Calu3 (cell line): ENCODE measurements around the gene FOXL2. TPM values are rescaled to one million over a fixed set of nuclear protein-coding genes. Genes with fewer than 3 reads are reported as not detected.

Experiments
- BruUV-seq: library from RNA; stranded (reverse); fragments of 400-500 nt; replicated peaks from 2 replicates; lab custom pipeline; 2021; lab: Mats Ljungman, UMichigan
- CTCF ChIA-PET: fragments of 300-600 bp; sonication (Branson Sonifier 250); formaldehyde crosslinking; loops from one replicate; lab custom pipeline; 2022; ENCODE audit warnings: antibody characterized with exemption; lab: Charles Lee
- DNase-seq: peaks from one replicate; pipeline ENCODE4 v3.0.0; 2022
- H3K27ac Mint-ChIP-seq: one replicate; pipeline ENCODE4 v1.8.0; 2022; ENCODE audit warnings: mixed read lengths; ENCODE audit not compliant: unreplicated experiment
- H3K27me3 Mint-ChIP-seq: one replicate; pipeline ENCODE4 v1.8.0; 2022; ENCODE audit warnings: mixed read lengths; ENCODE audit not compliant: unreplicated experiment
- H3K36me3 Mint-ChIP-seq: one replicate; pipeline ENCODE4 v1.8.0; 2022; ENCODE audit warnings: mild to moderate bottlenecking, moderate library complexity, mixed read lengths; ENCODE audit not compliant: insufficient read depth, unreplicated experiment
- H3K4me1 Mint-ChIP-seq: one replicate; pipeline ENCODE4 v1.8.0; 2022; ENCODE audit warnings: mild to moderate bottlenecking, low read depth, mixed read lengths; ENCODE audit not compliant: unreplicated experiment
- H3K4me3 Mint-ChIP-seq: one replicate; pipeline ENCODE4 v1.8.0; 2022; ENCODE audit warnings: mild to moderate bottlenecking, low read depth, moderate library complexity, mixed read lengths; ENCODE audit not compliant: unreplicated experiment
- H3K9me3 Mint-ChIP-seq: one replicate; pipeline ENCODE4 v1.8.0; 2022; ENCODE audit warnings: low read depth, mixed read lengths; ENCODE audit not compliant: unreplicated experiment
- intact Hi-C: fragments of 100-400 bp; cut with micrococcal nuclease; formaldehyde crosslinking; loops from one replicate; pipeline ENCODE4 v1.10.0; 2022; ENCODE audit not compliant: unreplicated experiment
- total RNA-seq: library from RNA; stranded (reverse); gene quantifications from 2 replicates; pipeline ENCODE4 v1.2.3, GENCODE V29; 2022
- TF ChIP-seq, protein P1 (sequence below): fragments of 200-600 bp; IDR thresholded peaks from one replicate; pipeline ENCODE4 v1.8.0; 2022; ENCODE audit warnings: antibody characterized with exemption; ENCODE audit not compliant: unreplicated experiment

The FOXL2 gene
- total RNA-seq, 1 experiment from 2014 or later = 0.42 TPM

DNA sequence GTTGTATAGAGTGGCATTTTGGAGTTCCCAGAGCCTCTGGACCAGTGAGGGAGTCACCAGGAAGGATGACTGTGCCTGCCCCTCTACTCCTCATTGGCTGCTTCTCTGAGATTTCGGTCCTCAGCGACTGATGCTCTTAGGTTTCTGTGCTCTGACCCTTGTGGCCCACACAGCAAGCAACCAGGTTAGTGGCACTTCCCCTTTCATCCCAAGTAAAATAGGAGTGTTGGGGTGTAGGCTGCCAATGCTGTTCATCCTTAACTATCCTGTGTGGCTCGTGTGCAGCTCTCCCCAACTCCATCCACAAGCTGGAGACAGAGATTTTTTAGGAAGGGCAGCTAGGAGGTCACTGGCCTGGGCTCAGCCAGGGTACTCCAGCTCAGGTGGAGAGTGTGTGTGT, 37.9 kb upstream of the FOXL2 start:
- BruUV-seq = no TSS peak
- TF ChIP-seq, protein P1, sequence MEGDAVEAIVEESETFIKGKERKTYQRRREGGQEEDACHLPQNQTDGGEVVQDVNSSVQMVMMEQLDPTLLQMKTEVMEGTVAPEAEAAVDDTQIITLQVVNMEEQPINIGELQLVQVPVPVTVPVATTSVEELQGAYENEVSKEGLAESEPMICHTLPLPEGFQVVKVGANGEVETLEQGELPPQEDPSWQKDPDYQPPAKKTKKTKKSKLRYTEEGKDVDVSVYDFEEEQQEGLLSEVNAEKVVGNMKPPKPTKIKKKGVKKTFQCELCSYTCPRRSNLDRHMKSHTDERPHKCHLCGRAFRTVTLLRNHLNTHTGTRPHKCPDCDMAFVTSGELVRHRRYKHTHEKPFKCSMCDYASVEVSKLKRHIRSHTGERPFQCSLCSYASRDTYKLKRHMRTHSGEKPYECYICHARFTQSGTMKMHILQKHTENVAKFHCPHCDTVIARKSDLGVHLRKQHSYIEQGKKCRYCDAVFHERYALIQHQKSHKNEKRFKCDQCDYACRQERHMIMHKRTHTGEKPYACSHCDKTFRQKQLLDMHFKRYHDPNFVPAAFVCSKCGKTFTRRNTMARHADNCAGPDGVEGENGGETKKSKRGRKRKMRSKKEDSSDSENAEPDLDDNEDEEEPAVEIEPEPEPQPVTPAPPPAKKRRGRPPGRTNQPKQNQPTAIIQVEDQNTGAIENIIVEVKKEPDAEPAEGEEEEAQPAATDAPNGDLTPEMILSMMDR = no peak
- no peak for DNase-seq
- Mint-ChIP-seq H3K27me3 (peaks cover 24% of the 10 kb centered on the region), H3K4me3 (no peak overlapping the region), H3K9me3 (no peaks in the 10 kb centered on the region), H3K36me3 (no peaks in the 10 kb centered on the region), H3K27ac (no peak overlapping the region), H3K4me1 (no peaks in the 10 kb centered on the region)
- intact Hi-C loops = no loop called here
- CTCF ChIA-PET = no interaction called here

DNA sequence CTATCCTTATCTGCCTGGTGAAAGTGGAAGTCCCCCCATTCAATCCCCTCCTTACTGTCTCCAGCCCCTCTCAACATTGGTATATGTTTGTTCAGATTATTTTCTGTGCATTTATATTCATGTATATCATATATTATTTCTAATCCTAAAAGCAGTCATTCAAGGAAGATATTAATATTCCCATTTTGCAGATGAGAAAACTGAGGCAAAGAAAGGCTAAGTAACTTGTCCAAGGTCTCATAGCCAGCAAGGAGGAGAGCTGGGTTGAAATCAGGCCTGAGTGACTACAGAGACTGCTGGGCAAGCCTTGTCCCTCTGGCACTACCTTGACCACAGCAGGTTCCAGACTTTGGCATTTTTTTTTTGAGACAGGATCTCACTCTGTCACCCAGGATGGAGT, 29.1 kb upstream of the FOXL2 start:
- no peak for DNase-seq
- no peaks in the 10 kb centered on the region for H3K27me3 Mint-ChIP-seq
- no peak overlapping the region for H3K4me3 Mint-ChIP-seq
- H3K36me3 Mint-ChIP-seq = no peaks in the 10 kb centered on the region
- H3K27ac Mint-ChIP-seq = no peak overlapping the region
- CTCF ChIA-PET = interaction anchor here (0.6 kb wide), 1 partner anchor 17 kb away, joined by 3 read pairs; no protein-coding TSS in a partner anchor
- H3K4me1 Mint-ChIP-seq = peaks cover 14% of the 10 kb centered on the region
- BruUV-seq = no TSS peak
- no peaks in the 10 kb centered on the region for H3K9me3 Mint-ChIP-seq
- intact Hi-C loops = no loop called here
- TF ChIP-seq, protein P1 = no peak

DNA sequence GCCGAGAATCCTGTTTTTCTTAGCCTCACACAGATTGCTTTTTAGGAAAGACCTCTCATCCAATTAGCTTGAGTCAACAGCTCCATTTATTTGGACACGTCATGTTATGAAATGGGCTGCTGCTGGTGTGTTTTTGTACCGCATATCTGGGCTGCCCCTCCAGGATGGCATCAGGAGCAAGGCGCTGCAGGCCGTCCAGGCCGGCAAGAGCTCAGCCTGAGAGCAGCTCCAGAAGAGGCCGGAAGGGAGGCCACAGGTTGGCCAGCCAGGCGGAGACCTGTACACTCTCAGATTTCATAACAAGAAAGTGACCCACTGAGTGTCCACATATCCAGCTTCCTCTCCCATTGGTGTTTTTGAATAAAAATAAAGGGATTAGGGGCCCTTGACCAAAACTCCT, 28.4 kb upstream of the FOXL2 start:
- BruUV-seq = no TSS peak
- CTCF ChIA-PET = interaction anchor here (0.6 kb wide), 1 partner anchor 16 kb away, joined by 3 read pairs; no protein-coding TSS in a partner anchor
- H3K9me3 Mint-ChIP-seq = no peaks in the 10 kb centered on the region
- H3K36me3 Mint-ChIP-seq = no peaks in the 10 kb centered on the region
- no peaks in the 10 kb centered on the region for H3K27me3 Mint-ChIP-seq
- intact Hi-C loops = no loop called here
- DNase-seq = no peak
- H3K4me1 Mint-ChIP-seq = peaks cover 14% of the 10 kb centered on the region
- no peak overlapping the region for H3K27ac Mint-ChIP-seq
- TF ChIP-seq, protein P1 = no peak
- H3K4me3 Mint-ChIP-seq = no peak overlapping the region

DNA sequence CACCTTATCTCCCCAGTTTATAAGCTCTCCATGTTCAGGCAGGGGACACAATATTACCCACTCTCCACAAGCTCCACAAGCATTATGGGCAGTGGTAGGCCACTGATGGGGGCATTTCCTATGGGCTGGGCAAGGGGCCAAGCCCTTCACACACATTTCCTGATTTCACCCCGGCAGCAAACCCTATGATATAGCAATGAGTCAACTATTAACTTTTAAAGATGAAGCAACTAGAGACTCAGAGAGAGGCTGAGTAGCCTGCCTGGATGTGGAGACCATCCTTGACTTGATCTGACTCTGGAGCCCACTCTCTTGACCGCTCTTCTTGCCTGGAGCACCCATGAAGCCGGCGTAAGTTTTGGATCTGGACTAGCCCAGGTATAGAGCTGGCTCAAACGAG, 27.5 kb upstream of the FOXL2 start:
- Mint-ChIP-seq H3K9me3 (no peaks in the 10 kb centered on the region), H3K27me3 (no peaks in the 10 kb centered on the region), H3K36me3 (no peaks in the 10 kb centered on the region), H3K27ac (peak overlapping the region; percentile 12), H3K4me3 (no peak overlapping the region), H3K4me1 (peaks cover 21% of the 10 kb centered on the region)
- peak; percentile 75 for DNase-seq
- BruUV-seq = no TSS peak
- CTCF ChIA-PET = interaction anchor here (0.6 to 1.6 kb wide), 3 partner anchors 13 to 42 kb away, joined by 3 to 7 read pairs (median 3); no protein-coding TSS in a partner anchor
- TF ChIP-seq, protein P1 = no peak
- intact Hi-C loops = no loop called here
